Non-pigmented ciliary epithelial cell (primary cell): Measurements from ENCODE around the gene ATG2B.
"Not testable (repeated sequence)": the region's sequence is repeated elsewhere in the genome, so short reads cannot be mapped to it uniquely, and the experiment has no call there.

Source experiments
- DNase-seq: peaks from one replicate; pipeline ENCODE4 v3.0.0-alpha.2; 2010; ENCODE audit warnings: low read depth

The ATG2B gene

DNA sequence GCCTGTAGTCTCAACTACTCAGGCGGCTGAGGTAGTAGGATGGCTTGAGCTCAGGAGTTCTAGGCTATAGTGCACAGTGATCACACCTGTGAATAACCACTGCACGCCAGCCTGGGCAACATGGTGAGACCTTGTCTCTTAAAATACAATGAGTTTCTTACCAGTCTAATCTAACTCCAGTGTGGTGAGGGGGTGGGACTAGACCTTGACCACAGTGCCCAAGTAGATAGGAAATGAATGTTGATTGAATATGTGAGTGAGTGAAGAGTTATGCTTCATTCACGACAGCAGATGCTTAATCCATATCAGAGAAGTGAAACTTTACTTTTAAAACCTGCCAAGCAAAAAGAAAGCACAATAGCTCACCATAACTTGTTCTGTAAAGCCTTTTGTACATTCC lies 17.6 kb upstream of the ATG2B start:
- no peak for DNase-seq

DNA sequence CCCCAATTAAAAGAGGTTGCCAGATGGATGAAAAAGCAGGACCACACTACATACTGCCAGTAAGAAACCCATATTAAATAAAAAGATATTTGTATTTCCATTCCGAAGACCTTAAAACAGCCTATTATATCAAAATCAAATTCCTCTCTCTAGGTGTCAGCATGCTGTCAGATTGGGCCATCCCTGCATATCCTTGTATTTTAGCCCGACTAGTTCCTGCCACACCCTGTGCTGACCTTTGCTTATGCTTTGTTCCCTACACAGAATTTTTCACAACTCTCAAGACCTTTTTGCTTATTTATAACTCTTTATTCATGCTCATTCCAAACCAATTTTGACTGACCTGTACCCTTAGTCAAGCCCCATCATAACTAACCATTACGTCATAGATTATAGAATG lies 13.0 kb upstream of the ATG2B start:
- no peak for DNase-seq

GRCh38 chr14:96373538-96373937 lies 10.4 kb upstream of the ATG2B start:
- DNase-seq, result no peak

DNA sequence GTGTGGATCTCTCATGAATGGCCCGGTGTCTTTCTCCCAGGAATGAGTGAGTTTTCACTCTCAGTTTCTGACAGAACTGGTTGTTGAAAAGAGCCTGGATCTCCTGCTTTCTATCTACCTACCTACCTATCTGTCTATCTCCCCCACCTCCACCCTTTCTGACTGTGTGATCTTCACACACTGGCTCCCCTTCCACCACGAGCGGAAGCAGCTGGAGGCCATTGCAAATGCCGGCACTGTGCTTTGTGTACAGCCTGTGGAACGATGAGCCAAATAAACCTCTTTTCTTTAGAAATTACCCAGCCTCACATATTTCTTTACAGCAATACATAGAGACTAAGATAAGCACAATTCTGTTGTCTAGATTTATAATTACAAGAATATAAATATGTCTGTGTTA lies 7.4 kb upstream of the ATG2B start:
- DNase-seq, result no peak

- DNase-seq, result no peak
Measured at GRCh38 chr14:96368534-96368933, 5.4 kb upstream of the ATG2B start.

DNA sequence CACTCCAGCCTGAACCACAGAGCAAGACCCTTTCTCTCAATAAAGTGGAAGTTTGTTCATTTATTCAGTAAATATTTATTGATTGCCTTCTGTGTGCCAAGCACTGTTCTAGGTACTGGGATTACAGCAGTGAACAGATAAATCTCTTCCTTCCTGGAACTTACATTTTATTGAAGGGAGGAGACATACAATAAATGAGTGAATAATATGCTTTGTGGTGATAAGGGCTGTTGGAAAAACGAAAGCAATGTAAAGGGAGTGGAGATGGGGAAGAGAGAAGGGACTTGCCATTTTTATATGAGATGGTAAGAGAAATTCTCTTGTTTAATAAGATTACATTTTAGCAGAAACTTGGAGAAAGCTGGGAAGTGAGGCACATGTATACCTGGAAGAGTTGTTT lies 1.8 kb upstream of the ATG2B start:
- no peak for DNase-seq

GRCh38 chr14:96363751-96364336 lies 703 bp upstream of the ATG2B start:
- DNase-seq, result peak; percentile 10

- DNase-seq, result no peak
Measured at GRCh38 chr14:96362071-96362964, 823 bp downstream of the ATG2B start.

GRCh38 chr14:96359959-96360358 lies 3.2 kb downstream of the ATG2B start:
- no peak for DNase-seq

DNA sequence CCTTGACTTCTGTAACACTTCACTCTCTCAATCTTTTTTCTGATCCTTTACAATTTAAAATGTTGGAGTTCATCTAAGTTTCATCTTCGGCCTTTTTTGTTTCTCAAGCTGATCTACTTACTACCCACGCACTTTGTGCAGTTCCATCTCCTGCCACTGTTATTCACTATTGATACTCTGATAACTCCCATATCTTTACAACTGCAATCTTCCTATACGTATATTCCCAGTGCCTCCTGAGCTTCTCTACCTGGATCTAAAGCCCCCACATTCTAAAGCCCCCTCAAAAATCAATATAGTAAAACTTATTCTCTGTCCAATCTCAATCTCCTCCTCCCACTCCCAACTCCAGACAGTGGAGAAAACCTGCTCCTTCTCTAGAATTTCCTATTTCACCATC lies 5.9 kb downstream of the ATG2B start:
- no peak for DNase-seq

- DNase-seq, result no peak
Measured at GRCh38 chr14:96354246-96354645, 8.9 kb downstream of the ATG2B start.

- no peak for DNase-seq
Measured at GRCh38 chr14:96352708-96353107, 10.4 kb downstream of the ATG2B start.

DNA sequence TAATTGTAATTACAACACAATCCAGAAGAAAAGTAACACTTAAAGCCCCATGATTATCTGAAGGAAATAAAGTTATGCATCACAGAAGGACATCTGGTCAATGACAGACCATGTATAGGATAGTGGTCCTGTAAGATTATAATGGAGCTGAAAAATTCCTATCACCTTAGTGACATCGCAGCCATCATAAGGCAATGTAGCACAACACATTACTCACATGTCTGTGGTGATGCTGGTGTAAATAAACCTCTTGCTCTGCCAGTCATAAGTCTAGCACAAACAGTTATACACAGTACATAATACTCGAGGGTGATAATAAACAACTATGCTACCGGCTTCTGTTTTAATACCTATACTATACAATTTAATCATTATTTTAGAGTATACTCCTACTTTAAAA lies 11.2 kb downstream of the ATG2B start:
- no peak for DNase-seq

GRCh38 chr14:96349286-96350075 lies 13.7 kb downstream of the ATG2B start:
- no peak for DNase-seq

DNA sequence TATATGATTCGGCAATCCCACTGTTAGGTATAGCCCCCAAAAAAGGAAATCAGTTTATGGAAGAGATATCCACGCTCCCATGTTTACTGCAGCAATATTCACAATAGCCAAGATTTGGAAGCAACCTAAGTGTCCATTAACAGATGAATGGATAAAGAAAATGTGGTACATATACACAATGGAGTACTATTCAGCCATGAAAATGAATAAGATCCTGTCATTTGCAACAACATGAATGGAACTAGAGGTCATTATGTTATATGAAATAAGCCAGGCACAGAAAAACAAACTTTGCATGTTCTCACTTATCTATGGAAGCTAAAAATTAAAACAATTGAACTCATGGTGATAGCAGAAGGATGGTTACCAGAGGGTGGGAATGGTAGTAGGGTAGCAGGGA lies 15.2 kb downstream of the ATG2B start:
- not testable (repeated sequence) for DNase-seq

DNA sequence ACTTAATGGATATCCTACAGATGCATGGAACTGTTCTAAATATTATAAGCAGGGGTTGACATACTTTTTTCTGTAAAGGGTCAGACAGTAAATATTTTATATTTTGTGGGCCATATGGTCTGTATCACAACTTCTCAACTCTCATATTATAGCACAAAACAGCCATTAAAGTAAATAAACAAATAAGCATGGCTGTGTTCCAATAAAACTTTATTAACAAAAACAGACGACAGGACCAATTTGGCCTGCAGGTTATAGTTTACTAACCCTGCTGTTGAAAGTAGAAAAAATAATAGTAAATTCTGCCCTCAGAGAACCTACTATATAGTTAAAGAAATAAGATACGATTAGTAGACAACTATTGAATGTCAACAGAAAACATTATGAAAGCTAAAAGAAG lies 17.5 kb downstream of the ATG2B start:
- DNase-seq, result no peak

DNA sequence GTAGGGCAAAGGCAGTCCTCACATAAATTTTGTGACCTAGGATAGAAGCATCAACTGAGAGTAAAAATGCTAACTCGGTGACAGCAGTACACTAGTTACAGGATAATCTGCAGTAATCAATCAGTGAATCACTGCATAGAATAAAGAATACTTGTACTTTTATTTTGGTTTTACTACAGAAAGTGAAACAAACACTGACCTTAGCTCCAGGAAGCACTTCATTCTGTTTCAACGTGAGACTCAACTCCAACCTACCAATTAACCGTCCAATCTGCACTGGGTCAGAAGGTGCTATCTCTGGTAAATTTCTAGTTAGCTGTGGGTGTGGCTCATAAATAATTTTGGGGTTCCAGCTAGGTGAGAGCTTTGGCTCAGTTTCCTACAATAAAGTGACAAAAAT lies 21.8 kb downstream of the ATG2B start:
- no peak for DNase-seq

DNA sequence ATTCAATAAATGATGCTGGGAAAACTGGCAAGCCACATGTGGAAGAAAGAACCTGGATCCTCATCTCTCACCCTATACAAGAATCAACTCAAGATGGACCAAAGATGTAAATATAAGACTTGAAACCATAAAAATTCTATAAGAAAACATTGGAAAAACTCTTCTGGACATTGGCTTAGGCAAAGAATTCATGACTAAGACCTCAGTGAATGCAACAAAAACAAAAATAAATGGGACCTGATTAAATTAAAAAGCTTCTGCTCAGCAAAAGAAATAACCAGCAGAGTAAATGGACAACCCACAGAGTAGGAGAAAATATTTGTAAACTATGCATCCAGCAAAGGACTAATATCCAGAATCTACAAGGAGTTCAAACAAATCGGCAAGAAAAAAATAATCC lies 24.6 kb downstream of the ATG2B start:
- no peak for DNase-seq

DNA sequence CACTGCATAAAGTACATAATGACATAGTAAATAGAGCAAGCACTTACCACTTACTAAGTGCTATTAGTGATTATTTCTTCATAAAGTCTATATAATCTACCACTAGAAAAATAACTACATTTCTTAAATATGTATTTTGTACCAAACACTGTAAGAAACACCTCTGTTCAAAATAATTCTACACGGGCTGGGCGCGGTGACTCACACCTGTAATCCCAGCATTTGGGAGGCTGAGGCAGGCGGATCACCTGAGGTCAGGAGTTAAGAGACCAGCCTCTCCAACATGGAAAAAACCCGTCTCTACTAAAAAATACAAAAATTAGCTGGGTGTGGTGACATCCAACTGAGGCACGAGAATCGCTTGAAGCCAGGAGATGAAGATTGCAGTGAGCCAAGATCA lies 38.9 kb downstream of the ATG2B start:
- DNase-seq, result no peak

DNA sequence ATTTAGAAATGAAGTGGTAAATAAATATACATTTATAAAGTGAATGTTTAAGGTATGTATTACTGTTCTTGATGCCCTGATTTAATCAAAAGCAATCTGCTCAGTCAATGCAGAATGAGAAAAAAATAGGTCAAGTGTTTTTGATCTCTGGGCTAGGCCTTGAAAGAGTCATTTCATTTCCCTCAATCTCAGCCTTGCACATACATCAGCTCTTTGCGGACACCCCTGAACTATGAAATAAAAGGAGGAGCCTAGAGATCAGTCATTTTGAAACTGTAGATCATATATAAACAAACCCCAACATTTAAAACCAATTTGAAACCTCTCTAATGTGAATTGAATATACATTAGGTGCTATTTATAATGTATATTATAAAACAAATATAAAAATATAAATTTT lies 42.5 kb downstream of the ATG2B start:
- DNase-seq, result no peak

DNA sequence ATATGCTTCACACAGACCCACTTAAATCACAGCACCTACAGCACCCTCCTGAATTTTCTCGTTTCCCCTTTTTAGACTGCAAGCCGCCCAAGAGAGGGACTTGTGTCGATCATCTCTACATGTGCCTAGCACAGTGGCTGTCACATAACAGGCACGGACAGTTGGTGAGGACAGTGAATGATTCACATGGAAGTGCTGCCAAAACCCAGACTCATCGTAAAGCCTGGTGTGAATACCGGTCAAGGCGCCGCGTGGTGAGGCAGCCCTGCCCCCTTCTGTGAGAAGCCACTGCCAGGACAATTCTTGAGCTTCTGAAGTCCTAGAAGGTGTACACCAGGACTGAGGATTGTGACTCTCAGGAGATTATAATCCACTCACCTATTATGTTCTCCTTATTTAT lies 44.3 kb downstream of the ATG2B start:
- DNase-seq, result no peak

- DNase-seq, result no peak
Measured at GRCh38 chr14:96316087-96316486, 47.1 kb downstream of the ATG2B start.

GRCh38 chr14:96310906-96311305 lies 52.2 kb downstream of the ATG2B start:
- DNase-seq, result no peak
